Activated CD4-positive, CD25-positive, alpha-beta regulatory T cell treated with anti-CD3 and anti-CD28 coated beads, Interleukin-2, amount 50 U/mL, for 72 hours (primary cell): Measurements from ENCODE around the gene RASGRF2.
"Not testable (repeated sequence)": the region's sequence is repeated elsewhere in the genome, so short reads cannot be mapped to it uniquely, and the experiment has no call there.

Source experiments
- DNase-seq: peaks from one replicate; pipeline ENCODE4 v3.0.0; 2021

RASGRF2 gene

GRCh38 chr5:80987078-80987766 is 27.1 kb downstream of the RASGRF2 start:
- no peak for DNase-seq

- DNase-seq: no peak
Observed at GRCh38 chr5:80988419-80988935, 28.3 kb downstream of the RASGRF2 start.

- DNase-seq: no peak
Observed at GRCh38 chr5:80989883-80990282, 29.7 kb downstream of the RASGRF2 start.

GRCh38 chr5:80990527-80990926 is 30.4 kb downstream of the RASGRF2 start:
- DNase-seq: no peak

GRCh38 chr5:80990971-80991370 is 30.8 kb downstream of the RASGRF2 start:
- no peak for DNase-seq

- no peak for DNase-seq
Observed at GRCh38 chr5:80995908-80996307, 35.7 kb downstream of the RASGRF2 start.

GRCh38 chr5:80998590-80998979 is 38.4 kb downstream of the RASGRF2 start:
- DNase-seq: no peak

GRCh38 chr5:81003811-81004386 is 43.7 kb downstream of the RASGRF2 start:
- DNase-seq: no peak

- DNase-seq: no peak
Observed at GRCh38 chr5:81005708-81006107, 45.5 kb downstream of the RASGRF2 start.

- no peak for DNase-seq
Observed at GRCh38 chr5:81006231-81006630, 46.1 kb downstream of the RASGRF2 start.

GRCh38 chr5:81006947-81007636 is 46.9 kb downstream of the RASGRF2 start:
- no peak for DNase-seq

GRCh38 chr5:81007637-81008027 is 47.5 kb downstream of the RASGRF2 start:
- no peak for DNase-seq

GRCh38 chr5:81010336-81011169 is 50.4 kb downstream of the RASGRF2 start:
- no peak for DNase-seq

- no peak for DNase-seq
Observed at GRCh38 chr5:81014348-81014747, 54.2 kb downstream of the RASGRF2 start.

- no peak for DNase-seq
Observed at GRCh38 chr5:81016116-81016515, 56.0 kb downstream of the RASGRF2 start.

- DNase-seq: no peak
Observed at GRCh38 chr5:81017320-81017719, 57.2 kb downstream of the RASGRF2 start.

- not testable (repeated sequence) for DNase-seq
Observed at GRCh38 chr5:81018608-81019007, 58.4 kb downstream of the RASGRF2 start.

GRCh38 chr5:81019748-81020147 is 59.6 kb downstream of the RASGRF2 start:
- no peak for DNase-seq

GRCh38 chr5:81020478-81021167 is 60.5 kb downstream of the RASGRF2 start:
- no peak for DNase-seq

- no peak for DNase-seq
Observed at GRCh38 chr5:81021486-81021885, 61.3 kb downstream of the RASGRF2 start.

- no peak for DNase-seq
Observed at GRCh38 chr5:81021951-81022687, 62.0 kb downstream of the RASGRF2 start.

GRCh38 chr5:81022688-81023084 is 62.5 kb downstream of the RASGRF2 start:
- no peak for DNase-seq
